Ishikawa (cell line): ENCODE data around the gene ADM2.

Experiments used
- CEBPB ChIP-seq: IDR thresholded peaks from 2 replicates; pipeline ENCODE4 v1.6.1; 2012
- EGR1 ChIP-seq: IDR thresholded peaks from 2 replicates; pipeline ENCODE4 v1.6.1; 2012
- EP300 ChIP-seq: IDR thresholded peaks from 2 replicates; pipeline ENCODE4 v1.6.1; 2012; ENCODE audit warnings: borderline replicate concordance
- FOXM1 ChIP-seq: IDR thresholded peaks from 2 replicates; pipeline ENCODE4 v1.6.1; 2012; ENCODE audit warnings: low read depth, borderline replicate concordance
- NFIC ChIP-seq: IDR thresholded peaks from 2 replicates; pipeline ENCODE4 v1.6.1; 2012
- TAF1 ChIP-seq: IDR thresholded peaks from 2 replicates; pipeline ENCODE4 v1.6.1; 2012; ENCODE audit warnings: low read depth, mild to moderate bottlenecking
- TCF12 ChIP-seq: IDR thresholded peaks from 2 replicates; pipeline ENCODE4 v1.6.1; 2012; ENCODE audit warnings: low read depth
- TEAD4 ChIP-seq: IDR thresholded peaks from 2 replicates; pipeline ENCODE4 v1.6.1; 2012
- YY1 ChIP-seq: IDR thresholded peaks from 2 replicates; pipeline ENCODE4 v1.6.1; 2012; ENCODE audit warnings: low read depth
- TF ChIP-seq, protein P1 (sequence below): IDR thresholded peaks from 2 replicates; pipeline ENCODE4 v1.6.1; 2012; ENCODE audit warnings: low read depth, mild to moderate bottlenecking
- TF ChIP-seq, protein P2 (sequence below): IDR thresholded peaks from 2 replicates; pipeline ENCODE4 v1.6.1; 2012
- TF ChIP-seq, protein P3 (sequence below): IDR thresholded peaks from 2 replicates; pipeline ENCODE4 v1.6.1; 2012

DNA sequence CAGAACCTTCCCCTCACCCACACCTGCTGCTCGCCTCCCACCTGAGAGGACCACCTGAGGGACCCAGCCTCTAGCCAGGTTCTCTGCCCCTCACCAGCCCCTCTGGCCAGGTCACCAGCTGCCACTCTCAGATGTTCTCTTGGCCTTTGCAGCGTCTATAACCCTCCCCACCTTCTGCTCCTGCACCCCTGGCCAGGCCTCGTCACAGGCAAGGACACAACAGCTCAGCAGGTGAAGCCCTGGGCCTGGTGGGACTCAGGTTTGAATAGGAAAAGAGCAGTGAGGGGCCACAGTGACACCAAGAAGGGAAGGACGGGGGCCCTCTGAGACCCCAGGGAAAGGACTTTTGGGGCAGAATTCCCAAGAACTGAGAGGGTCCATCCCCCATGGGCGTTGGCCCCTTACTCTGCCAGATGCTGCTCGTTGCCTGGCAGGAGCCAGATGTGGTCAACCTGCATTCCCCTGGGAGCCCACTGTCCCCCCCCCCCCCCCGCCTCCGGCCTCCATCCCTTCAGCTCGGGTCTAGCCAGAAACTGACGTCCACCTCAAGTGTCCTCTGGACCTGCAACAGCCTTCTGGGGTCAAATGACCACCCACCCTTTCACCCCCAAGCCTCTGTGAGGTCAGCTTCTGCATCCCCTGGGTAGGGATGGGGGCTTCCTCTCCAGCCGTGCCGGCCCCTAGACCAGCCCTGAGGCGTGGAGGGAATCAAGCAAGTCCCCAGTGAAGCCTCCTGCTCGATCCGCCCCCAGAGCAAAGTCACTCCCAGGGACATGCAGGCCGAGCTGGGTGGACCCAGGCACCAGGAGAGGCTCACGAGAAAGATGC lies 35.2 kb upstream of the ADM2 start:
- TF ChIP-seq TCF12 (no peak), CEBPB (no peak), EP300 (no peak), TAF1 (no peak), TEAD4 (no peak), FOXM1 (no peak), YY1 (no peak), EGR1 (no peak), NFIC (no peak)
- TF ChIP-seq, protein P1, sequence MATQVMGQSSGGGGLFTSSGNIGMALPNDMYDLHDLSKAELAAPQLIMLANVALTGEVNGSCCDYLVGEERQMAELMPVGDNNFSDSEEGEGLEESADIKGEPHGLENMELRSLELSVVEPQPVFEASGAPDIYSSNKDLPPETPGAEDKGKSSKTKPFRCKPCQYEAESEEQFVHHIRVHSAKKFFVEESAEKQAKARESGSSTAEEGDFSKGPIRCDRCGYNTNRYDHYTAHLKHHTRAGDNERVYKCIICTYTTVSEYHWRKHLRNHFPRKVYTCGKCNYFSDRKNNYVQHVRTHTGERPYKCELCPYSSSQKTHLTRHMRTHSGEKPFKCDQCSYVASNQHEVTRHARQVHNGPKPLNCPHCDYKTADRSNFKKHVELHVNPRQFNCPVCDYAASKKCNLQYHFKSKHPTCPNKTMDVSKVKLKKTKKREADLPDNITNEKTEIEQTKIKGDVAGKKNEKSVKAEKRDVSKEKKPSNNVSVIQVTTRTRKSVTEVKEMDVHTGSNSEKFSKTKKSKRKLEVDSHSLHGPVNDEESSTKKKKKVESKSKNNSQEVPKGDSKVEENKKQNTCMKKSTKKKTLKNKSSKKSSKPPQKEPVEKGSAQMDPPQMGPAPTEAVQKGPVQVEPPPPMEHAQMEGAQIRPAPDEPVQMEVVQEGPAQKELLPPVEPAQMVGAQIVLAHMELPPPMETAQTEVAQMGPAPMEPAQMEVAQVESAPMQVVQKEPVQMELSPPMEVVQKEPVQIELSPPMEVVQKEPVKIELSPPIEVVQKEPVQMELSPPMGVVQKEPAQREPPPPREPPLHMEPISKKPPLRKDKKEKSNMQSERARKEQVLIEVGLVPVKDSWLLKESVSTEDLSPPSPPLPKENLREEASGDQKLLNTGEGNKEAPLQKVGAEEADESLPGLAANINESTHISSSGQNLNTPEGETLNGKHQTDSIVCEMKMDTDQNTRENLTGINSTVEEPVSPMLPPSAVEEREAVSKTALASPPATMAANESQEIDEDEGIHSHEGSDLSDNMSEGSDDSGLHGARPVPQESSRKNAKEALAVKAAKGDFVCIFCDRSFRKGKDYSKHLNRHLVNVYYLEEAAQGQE, result no peak
- TF ChIP-seq, protein P2, sequence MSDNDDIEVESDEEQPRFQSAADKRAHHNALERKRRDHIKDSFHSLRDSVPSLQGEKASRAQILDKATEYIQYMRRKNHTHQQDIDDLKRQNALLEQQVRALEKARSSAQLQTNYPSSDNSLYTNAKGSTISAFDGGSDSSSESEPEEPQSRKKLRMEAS, result no peak
- TF ChIP-seq, protein P3, sequence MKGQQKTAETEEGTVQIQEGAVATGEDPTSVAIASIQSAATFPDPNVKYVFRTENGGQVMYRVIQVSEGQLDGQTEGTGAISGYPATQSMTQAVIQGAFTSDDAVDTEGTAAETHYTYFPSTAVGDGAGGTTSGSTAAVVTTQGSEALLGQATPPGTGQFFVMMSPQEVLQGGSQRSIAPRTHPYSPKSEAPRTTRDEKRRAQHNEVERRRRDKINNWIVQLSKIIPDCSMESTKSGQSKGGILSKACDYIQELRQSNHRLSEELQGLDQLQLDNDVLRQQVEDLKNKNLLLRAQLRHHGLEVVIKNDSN, result no peak
